HG03025 (cell line): ENCODE data around the gene GALR1.
"Not testable (repeated sequence)": the region's sequence is repeated elsewhere in the genome, so short reads cannot be mapped to it uniquely, and the experiment has no call there.

ENCODE experiments used
- ATAC-seq: cut with Tn5 transposase; IDR thresholded peaks from one replicate; pipeline ENCODE4 v1.9.1; 2021; ENCODE audit warnings: mild to moderate bottlenecking, moderate library complexity; ENCODE audit not compliant: unreplicated experiment, low FRiP score

GALR1 gene

GRCh38 chr18:77248873-77249568 lies 627 bp upstream of the GALR1 start:
- no peak for ATAC-seq

GRCh38 chr18:77250501-77250925 lies 865 bp downstream of the GALR1 start:
- no peak for ATAC-seq

GRCh38 chr18:77250926-77251729 lies 1.5 kb downstream of the GALR1 start:
- ATAC-seq, result no peak

DNA sequence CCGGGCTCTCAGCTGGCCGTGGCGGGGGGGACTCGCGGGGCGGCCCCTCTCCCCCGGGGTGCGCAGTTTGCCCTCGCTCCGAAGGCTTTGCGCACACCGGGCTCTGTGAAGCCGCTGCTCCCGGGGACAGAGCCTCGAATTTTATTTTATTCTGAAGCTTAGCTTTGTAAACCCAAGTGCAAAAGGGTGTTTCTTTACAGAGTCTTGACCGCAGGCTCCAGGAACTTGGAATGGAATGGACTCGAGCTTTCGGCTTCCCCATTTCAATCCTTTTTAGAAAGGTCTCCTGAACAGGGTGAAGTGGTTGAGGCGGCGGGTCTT lies 2.0 kb downstream of the GALR1 start:
- no peak for ATAC-seq

GRCh38 chr18:77254711-77255405 lies 5.2 kb downstream of the GALR1 start:
- ATAC-seq, result no peak

DNA sequence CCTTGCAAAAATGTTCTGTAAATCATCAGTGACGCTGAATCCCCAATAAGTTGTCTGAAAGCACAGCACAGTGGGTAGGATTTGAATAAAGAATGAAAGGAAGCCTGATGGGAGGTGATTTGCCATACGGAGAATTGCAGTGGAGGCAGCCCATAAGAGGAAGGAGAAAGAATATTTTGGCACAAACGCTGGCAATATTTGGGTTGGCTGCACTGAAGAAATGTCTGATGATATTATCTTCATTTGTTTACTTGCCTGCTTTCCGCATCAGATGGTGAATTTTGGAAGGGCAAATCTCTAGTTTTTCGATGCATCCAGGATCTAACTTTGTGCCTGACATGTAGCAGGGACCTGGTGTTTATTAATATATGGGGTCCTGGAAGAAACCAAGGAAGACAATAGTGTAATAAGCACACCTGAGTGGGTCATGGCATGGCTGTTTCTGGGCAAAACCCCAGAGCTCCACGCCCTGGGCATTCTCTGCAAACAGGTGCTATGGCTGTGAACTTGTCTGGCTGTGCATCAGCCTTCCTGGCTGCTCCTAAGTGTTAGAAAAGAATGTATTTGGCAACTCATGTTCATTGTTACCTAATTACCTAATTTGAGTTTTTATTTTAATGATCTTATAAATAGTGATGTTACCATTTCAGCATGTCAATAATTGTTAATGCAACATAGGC lies 5.9 kb downstream of the GALR1 start:
- ATAC-seq, result no peak

DNA sequence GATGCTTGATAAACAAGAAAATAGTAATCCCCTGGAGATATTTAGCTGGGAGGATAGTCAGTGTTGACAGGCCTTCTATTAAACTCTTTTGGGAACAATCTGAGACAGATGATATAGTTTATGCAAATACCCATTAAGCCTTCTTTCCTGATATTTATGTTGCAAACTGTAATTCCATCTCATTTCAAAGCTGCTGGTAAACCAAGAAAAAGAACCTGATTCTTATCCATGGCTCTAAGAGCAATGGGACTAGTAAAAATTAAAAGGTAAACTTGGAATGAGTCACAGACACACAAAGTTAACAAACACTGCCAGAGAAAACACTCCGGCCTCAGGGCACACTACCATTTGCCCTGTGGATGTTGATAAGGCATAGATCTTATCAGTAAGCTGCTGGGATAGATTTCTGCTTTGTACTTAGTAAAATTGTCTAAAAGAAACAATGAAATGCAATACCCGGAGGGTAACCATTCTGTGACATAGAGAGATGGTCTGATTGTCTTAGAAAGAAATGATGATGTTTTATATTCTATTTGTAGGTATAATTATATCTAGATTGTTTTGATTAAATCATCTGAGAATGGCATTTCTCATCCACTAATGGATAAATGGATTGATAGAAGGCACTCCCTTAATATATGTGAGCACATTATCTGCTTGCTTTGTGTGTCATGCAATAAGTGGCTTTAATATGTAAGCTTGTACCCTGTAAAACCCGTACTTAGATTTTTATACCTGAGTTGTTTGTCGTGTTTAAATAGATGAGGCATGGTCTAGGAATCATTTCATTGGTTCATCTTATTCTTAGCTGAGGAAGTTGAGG lies 13.2 kb downstream of the GALR1 start:
- no peak for ATAC-seq

GRCh38 chr18:77263466-77263763 lies 13.8 kb downstream of the GALR1 start:
- ATAC-seq, result no peak

DNA sequence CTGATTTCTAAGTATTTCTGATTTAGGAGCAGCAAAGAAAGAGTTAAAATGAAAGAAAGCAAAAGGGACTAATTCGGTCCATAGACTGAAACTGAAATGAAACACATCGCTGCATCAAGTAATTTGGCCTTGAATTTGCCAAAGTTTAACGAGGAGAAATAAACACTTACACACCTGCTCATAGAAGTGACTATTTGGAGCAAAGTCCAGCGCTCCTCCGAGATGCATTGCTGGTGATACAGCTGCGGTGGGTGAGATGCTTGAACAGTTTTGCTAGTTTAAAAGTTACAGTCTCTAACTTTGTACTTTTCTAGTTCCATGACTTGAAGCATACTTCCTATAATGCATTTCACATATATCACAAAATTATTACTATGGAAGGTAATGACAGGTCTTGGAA lies 18.3 kb downstream of the GALR1 start:
- no peak for ATAC-seq

GRCh38 chr18:77268456-77268855 lies 18.8 kb downstream of the GALR1 start:
- ATAC-seq, result no peak

DNA sequence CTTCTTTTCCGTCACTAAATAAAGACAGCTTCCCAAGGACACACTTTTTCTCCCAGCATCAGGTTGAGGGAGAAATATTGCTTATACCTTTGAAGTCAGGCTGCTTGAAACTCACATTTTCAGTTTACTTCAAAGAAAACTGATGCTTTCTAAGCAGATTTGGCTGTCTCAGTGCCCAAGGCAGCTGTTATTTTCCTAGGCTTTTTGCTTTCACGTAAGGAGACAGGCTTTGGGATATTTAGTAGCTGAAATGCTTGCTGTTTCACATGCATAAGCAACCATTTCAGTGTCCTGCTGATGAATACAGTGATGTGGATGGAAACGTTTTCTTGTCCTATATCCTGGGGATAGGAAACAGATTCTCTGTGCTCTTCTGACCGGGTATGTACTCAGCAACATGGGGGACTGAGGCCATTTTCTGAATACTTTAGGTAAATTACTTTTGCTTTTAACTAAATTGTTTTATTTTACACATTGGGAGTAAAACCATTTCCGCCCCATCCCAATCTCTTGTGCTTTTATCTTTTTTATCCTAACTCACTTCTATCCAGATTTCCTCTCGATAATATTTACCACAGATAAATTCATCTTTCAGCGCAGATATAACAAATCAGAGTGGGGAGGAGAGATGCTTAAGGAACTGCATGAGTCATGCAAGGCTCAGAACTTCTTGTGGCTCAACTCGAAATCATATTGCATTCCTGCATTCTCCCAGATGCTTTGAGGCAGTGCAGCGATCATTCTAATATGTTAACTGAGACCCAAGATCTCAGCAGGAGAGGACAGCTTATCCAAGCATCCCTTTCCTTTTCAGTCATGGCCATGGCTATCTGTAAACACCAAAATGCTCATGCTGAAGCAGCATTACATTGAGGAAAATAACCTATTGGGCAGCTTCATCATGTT lies 22.2 kb downstream of the GALR1 start:
- no peak for ATAC-seq

DNA sequence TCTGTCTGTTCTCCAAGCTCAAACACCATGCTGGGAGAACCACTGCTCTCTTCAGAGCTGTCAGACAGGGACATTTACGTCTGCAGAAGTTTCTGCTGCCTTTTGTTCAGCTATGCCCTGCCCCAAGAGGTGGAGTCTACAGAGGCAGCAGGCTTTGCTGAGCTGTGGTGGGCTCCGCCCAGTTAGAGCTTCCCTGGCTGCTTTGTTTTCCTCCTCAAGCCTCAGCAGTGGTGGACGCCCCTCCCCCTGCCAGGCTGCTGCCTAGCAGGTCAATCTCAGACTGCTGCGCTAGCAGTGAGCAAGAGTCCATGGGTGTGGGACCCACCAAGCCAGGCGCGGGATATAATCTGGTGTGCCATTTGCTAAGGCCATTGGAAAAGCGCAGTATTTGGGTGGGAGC lies 41.2 kb downstream of the GALR1 start:
- not testable (repeated sequence) for ATAC-seq

DNA sequence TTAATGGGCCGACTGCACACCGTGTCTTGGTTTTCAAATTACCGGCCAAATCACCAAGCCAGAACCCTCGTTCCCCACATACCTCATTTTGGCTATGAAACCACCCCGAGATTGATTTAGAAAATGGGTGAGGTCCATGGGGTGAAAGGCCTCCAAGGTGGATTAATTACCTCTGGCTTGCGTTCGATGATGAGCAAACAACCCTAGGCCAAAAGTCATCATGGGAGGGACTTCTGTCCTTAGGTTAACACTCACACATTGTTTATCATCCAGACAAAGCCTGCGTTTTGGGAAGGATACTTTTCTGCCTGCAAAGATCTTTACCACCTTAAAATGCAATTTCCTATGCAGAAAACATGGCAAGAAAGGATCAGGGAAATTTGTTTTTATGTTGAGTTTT lies 48.5 kb downstream of the GALR1 start:
- ATAC-seq, result no peak

DNA sequence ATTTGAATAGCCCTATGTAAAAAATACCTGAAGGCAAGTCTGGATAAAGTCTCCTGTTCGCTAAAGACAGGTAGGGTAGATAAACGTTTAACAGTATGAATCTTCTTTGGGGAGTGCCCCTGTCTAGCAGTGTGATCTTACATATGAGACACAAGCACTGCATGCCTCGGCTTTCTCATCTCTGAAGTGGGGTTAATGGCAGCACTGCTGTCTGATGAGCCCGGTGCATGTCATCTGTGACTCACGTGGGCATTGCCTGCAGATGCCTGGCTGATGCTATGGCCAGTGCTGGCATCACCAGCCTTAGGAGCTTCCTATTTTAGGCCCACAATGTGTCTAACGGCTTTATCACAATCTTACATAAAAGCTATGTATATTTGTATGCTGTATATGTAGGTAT lies 50.1 kb downstream of the GALR1 start:
- ATAC-seq, result no peak

DNA sequence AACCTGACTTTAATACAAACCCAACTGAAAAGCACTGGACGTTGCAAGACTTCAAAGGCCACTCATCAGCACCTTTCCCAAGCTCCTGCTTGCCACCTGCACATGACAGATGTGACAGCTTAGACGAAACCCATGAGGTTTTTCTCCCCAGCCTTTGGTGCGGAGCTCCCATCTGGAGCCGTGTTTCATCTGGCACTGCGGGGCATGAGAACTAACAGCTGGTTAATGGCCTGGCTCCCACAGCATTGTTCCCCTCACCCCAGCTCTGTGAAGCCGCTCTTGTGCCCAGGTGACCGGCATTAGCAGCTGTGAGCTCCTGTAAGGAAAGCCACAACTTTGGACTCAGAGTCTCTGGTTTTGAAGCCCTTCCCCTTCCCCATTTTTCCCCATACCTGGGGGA lies 50.9 kb downstream of the GALR1 start:
- ATAC-seq, result no peak

DNA sequence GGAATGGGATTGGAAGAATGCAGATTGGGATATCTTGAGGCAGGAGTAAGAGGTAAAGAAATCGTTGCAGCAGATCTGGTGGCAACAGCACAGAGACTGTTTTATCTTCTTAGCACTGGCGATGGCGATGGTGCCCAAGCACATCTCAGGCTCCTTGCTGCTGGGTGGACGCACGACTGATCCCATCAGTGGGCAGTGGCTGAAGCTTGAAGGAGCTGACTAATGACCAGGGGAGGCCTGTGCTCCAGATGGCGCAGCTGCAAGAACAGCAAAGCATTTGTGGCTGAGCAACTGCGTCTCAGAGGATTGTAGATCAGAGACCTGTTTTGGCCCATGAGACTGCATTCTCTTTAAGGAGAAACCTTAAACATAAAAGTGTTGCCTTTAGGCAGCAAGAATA lies 54.6 kb downstream of the GALR1 start:
- no peak for ATAC-seq

GRCh38 chr18:77305676-77306075 lies 56.0 kb downstream of the GALR1 start:
- no peak for ATAC-seq

DNA sequence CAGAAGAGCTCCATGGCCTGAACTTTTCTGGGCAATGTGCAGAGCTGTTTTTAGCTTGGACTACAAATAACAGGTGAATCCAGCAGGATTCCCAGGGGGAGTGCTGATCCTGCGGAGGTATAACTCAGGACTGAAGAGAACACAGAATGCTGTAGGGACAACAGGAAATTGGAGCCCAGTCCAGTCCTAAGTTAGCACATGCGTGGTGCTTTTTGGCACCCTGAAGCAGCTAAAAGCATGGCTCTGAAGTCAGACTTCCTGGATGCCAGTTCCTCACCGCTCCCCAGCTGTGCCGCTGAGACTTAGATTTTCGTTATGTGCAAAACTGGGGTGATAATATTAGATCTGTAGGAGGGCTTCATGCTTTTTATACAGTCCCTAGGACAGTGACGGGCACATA lies 58.6 kb downstream of the GALR1 start:
- ATAC-seq, result no peak

DNA sequence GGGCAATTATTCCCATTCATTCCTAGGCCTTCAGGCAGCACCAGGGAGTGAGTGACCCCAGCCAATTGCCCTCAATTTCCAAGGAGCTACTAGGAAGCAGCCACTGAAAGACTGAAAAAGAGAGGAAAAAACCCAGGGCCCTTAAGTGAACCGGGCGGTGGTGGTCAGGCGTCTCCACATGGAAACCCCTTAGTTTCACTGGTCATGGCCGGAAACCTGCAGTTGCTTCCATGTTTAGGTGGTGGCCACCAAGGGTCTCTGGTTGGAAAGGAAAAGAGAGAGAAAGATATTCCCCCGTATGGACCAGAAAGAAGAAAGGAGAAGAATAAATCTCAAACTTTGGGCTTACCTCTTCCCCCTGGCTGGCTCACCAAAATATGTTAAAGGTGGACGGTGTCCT lies 64.9 kb downstream of the GALR1 start:
- ATAC-seq, result no peak
